ENCODE measurements around the gene CYTL1. TPM values are rescaled to one million over a fixed set of nuclear protein-coding genes. Genes with fewer than 3 reads are reported as not detected.

Gene CYTL1
- polyA plus RNA-seq, 1 donor from 2014 or later = not detected

- H3K4me3 ChIP-seq (ENCODE audit: low read length) = no peak overlapping the region
- H3K27ac ChIP-seq (ENCODE audit: low read length) = no peak overlapping the region
- no peaks in the 10 kb centered on the region for H3K9me3 ChIP-seq (ENCODE audit: low read length)
- no peaks in the 10 kb centered on the region for H3K9me2 ChIP-seq (ENCODE audit: insufficient read depth, low read length)
- H4K20me1 ChIP-seq (ENCODE audit: insufficient read depth) = no peaks in the 10 kb centered on the region
- H3K79me2 ChIP-seq (replicated peaks; ENCODE audit: insufficient read depth, low read length) = no peaks in the 10 kb centered on the region
- H3K36me3 ChIP-seq (ENCODE audit: insufficient read depth, low read length) = no peaks in the 10 kb centered on the region
- no peak overlapping the region for H2AFZ ChIP-seq (ENCODE audit: low read depth, low read length)
- TF ChIP-seq EP300 (conservative IDR thresholded peaks at IDR 0.05; ENCODE audit: poor library complexity, severe bottlenecking) (no peak), SMC3 (conservative IDR thresholded peaks at IDR 0.05; ENCODE audit: poor library complexity) (no peak), MXI1 (conservative IDR thresholded peaks at IDR 0.05; ENCODE audit: poor library complexity, severe bottlenecking) (no peak), REST (IDR thresholded peaks at IDR 0.05; ENCODE audit: borderline replicate concordance) (no peak), CTCF (IDR thresholded peaks at IDR 0.05; ENCODE audit: poor library complexity, severe bottlenecking) (no peak), RAD21 (conservative IDR thresholded peaks at IDR 0.05) (no peak), POLR2AphosphoS5 (IDR thresholded peaks at IDR 0.05) (no peak), EZH2 (IDR thresholded peaks at IDR 0.05; ENCODE audit: borderline replicate concordance, insufficient read depth, low read length, poor library complexity, severe bottlenecking) (no peak), TAF1 (IDR thresholded peaks at IDR 0.05; ENCODE audit: low read depth) (no peak)
- H3F3A ChIP-seq (ENCODE audit: insufficient read depth, low read length, poor library complexity, severe bottlenecking) = no peaks in the 10 kb centered on the region
- no peak overlapping the region for H3K4me2 ChIP-seq (ENCODE audit: low read length)
- H3K27me3 ChIP-seq (ENCODE audit: insufficient read depth, low read depth, low read length) = no peaks in the 10 kb centered on the region
- no peak overlapping the region for H3K9ac ChIP-seq (ENCODE audit: low read length)
Observed at GRCh38 chr4:4981827-4982226, 37.4 kb downstream of the CYTL1 start.

GRCh38 chr4:4981427-4981826 lies 37.8 kb downstream of the CYTL1 start:
- no peak overlapping the region for H3K9ac ChIP-seq (ENCODE audit: low read length)
- H3K36me3 ChIP-seq (ENCODE audit: insufficient read depth, low read length) = no peaks in the 10 kb centered on the region
- H2AFZ ChIP-seq (ENCODE audit: low read depth, low read length) = no peak overlapping the region
- no peaks in the 10 kb centered on the region for H3K9me2 ChIP-seq (ENCODE audit: insufficient read depth, low read length)
- H3K4me2 ChIP-seq (ENCODE audit: low read length) = no peak overlapping the region
- no peaks in the 10 kb centered on the region for H3K79me2 ChIP-seq (replicated peaks; ENCODE audit: insufficient read depth, low read length)
- no peak overlapping the region for H3K4me3 ChIP-seq (ENCODE audit: low read length)
- no peaks in the 10 kb centered on the region for H3F3A ChIP-seq (ENCODE audit: insufficient read depth, low read length, poor library complexity, severe bottlenecking)
- no peaks in the 10 kb centered on the region for H3K27me3 ChIP-seq (ENCODE audit: insufficient read depth, low read depth, low read length)
- TF ChIP-seq EP300 (conservative IDR thresholded peaks at IDR 0.05; ENCODE audit: poor library complexity, severe bottlenecking) (no peak), RAD21 (conservative IDR thresholded peaks at IDR 0.05) (no peak), MXI1 (conservative IDR thresholded peaks at IDR 0.05; ENCODE audit: poor library complexity, severe bottlenecking) (no peak), POLR2AphosphoS5 (IDR thresholded peaks at IDR 0.05) (no peak), EZH2 (IDR thresholded peaks at IDR 0.05; ENCODE audit: borderline replicate concordance, insufficient read depth, low read length, poor library complexity, severe bottlenecking) (no peak), SMC3 (conservative IDR thresholded peaks at IDR 0.05; ENCODE audit: poor library complexity) (no peak), REST (IDR thresholded peaks at IDR 0.05; ENCODE audit: borderline replicate concordance) (no peak), TAF1 (IDR thresholded peaks at IDR 0.05; ENCODE audit: low read depth) (no peak), CTCF (IDR thresholded peaks at IDR 0.05; ENCODE audit: poor library complexity, severe bottlenecking) (no peak)
- no peak overlapping the region for H3K27ac ChIP-seq (ENCODE audit: low read length)
- no peaks in the 10 kb centered on the region for H3K9me3 ChIP-seq (ENCODE audit: low read length)
- no peaks in the 10 kb centered on the region for H4K20me1 ChIP-seq (ENCODE audit: insufficient read depth)
